GM06990 (cell line): ENCODE results near the gene SPECC1L.

ENCODE experiments used
- DNase-seq: peaks from one replicate; pipeline ENCODE4 v3.0.0-alpha.2; 2011; ENCODE audit not compliant: insufficient read length; ENCODE audit errors: extremely low read depth
- H3K27me3 ChIP-seq: replicated peaks from 2 replicates; pipeline ENCODE4 v1.6.0; 2011; ENCODE audit warnings: low read length; ENCODE audit not compliant: control insufficient read depth, insufficient read depth
- H3K36me3 ChIP-seq: 2 replicates; pipeline ENCODE4 v1.5.1; 2011; ENCODE audit warnings: low read length; ENCODE audit not compliant: control insufficient read depth, insufficient read depth
- H3K4me3 ChIP-seq: replicated peaks from 2 replicates; pipeline ENCODE4 v1.5.1; 2011; ENCODE audit warnings: low read depth, mild to moderate bottlenecking, control low read depth, low read length
- CTCF ChIP-seq: IDR thresholded peaks from 2 replicates; pipeline ENCODE4 v1.5.1; 2011; ENCODE audit warnings: low read length, control low read depth, mild to moderate bottlenecking, inconsistent platforms; ENCODE audit not compliant: insufficient read depth, poor library complexity, severe bottlenecking

The SPECC1L gene

GRCh38 chr22:24331468-24332440 lies 61.1 kb downstream of the SPECC1L start:
- Histone ChIP-seq H3K4me3 (no peak overlapping the region), H3K27me3 (no peaks in the 10 kb centered on the region), H3K36me3 (peaks cover 2% of the 10 kb centered on the region)
- DNase-seq = no peak
- TF ChIP-seq CTCF = no peak

GRCh38 chr22:24333301-24333700 lies 62.7 kb downstream of the SPECC1L start:
- TF ChIP-seq CTCF = no peak
- Histone ChIP-seq H3K27me3 (no peaks in the 10 kb centered on the region), H3K36me3 (peaks cover 4% of the 10 kb centered on the region), H3K4me3 (no peak overlapping the region)
- no peak for DNase-seq

- peaks cover 4% of the 10 kb centered on the region for H3K36me3 ChIP-seq
- TF ChIP-seq CTCF = no peak
- DNase-seq = no peak
- no peak overlapping the region for H3K4me3 ChIP-seq
- H3K27me3 ChIP-seq = no peaks in the 10 kb centered on the region
Observed at GRCh38 chr22:24335496-24335895, 64.9 kb downstream of the SPECC1L start.

- DNase-seq = no peak
- Histone ChIP-seq H3K36me3 (peaks cover 9% of the 10 kb centered on the region), H3K27me3 (no peaks in the 10 kb centered on the region), H3K4me3 (no peak overlapping the region)
- no peak for TF ChIP-seq CTCF
Observed at GRCh38 chr22:24337894-24338645, 67.4 kb downstream of the SPECC1L start.

- no peak for DNase-seq
- Histone ChIP-seq H3K27me3 (no peaks in the 10 kb centered on the region), H3K36me3 (peaks cover 9% of the 10 kb centered on the region), H3K4me3 (no peak overlapping the region)
- no peak for TF ChIP-seq CTCF
Observed at GRCh38 chr22:24338726-24339451, 68.3 kb downstream of the SPECC1L start.
